GM19043 (cell line): ENCODE measurements around the gene PHLDB2.

ENCODE experiments used
- ATAC-seq: cut with Tn5 transposase; IDR thresholded peaks from one replicate; pipeline ENCODE4 v1.9.1; 2021; ENCODE audit warnings: low read depth; ENCODE audit not compliant: unreplicated experiment

The PHLDB2 gene

GRCh38 chr3:111874177-111874820 is 15.2 kb downstream of the PHLDB2 start:
- ATAC-seq, result no peak

GRCh38 chr3:111881480-111881879 is 22.4 kb downstream of the PHLDB2 start:
- no peak for ATAC-seq

GRCh38 chr3:111882194-111882593 is 23.1 kb downstream of the PHLDB2 start:
- ATAC-seq, result no peak

GRCh38 chr3:111882799-111883198 is 23.7 kb downstream of the PHLDB2 start:
- ATAC-seq, result peak; percentile 96

GRCh38 chr3:111884411-111885018 is 25.4 kb downstream of the PHLDB2 start:
- no peak for ATAC-seq

GRCh38 chr3:111885578-111885977 is 26.5 kb downstream of the PHLDB2 start:
- ATAC-seq, result no peak

- no peak for ATAC-seq
These were observed 31.1 kb downstream of the PHLDB2 start for GRCh38 chr3:111890051-111890580.

- no peak for ATAC-seq
These were observed 33.0 kb downstream of the PHLDB2 start for GRCh38 chr3:111892070-111892469.

GRCh38 chr3:111895071-111895470 is 36.0 kb downstream of the PHLDB2 start:
- no peak for ATAC-seq

GRCh38 chr3:111899966-111900365 is 40.9 kb downstream of the PHLDB2 start:
- no peak for ATAC-seq

- ATAC-seq, result no peak
These were observed 42.6 kb downstream of the PHLDB2 start for GRCh38 chr3:111901637-111902036.

- no peak for ATAC-seq
These were observed 43.5 kb downstream of the PHLDB2 start for GRCh38 chr3:111902534-111902933.

GRCh38 chr3:111903067-111903511 is 44.0 kb downstream of the PHLDB2 start:
- no peak for ATAC-seq

GRCh38 chr3:111904376-111905241 is 45.5 kb downstream of the PHLDB2 start:
- ATAC-seq, result no peak

- ATAC-seq, result no peak
These were observed 47.6 kb downstream of the PHLDB2 start for GRCh38 chr3:111906656-111907055.

- no peak for ATAC-seq
These were observed 48.1 kb downstream of the PHLDB2 start for GRCh38 chr3:111907151-111907550.

- ATAC-seq, result no peak
These were observed 51.7 kb downstream of the PHLDB2 start for GRCh38 chr3:111910806-111911205.

GRCh38 chr3:111911446-111911845 is 52.4 kb downstream of the PHLDB2 start:
- ATAC-seq, result no peak

- no peak for ATAC-seq
These were observed 54.2 kb downstream of the PHLDB2 start for GRCh38 chr3:111913163-111913763.

- no peak for ATAC-seq
These were observed 56.8 kb downstream of the PHLDB2 start for GRCh38 chr3:111915905-111916304.

GRCh38 chr3:111917300-111917699 is 58.2 kb downstream of the PHLDB2 start:
- ATAC-seq, result no peak
